Stimulated activated CD4-positive, alpha-beta T cell treated with anti-CD3 and anti-CD28 coated beads, Interleukin-12 subunit alpha, Interleukin-12 subunit beta, amount 100 ng/mL, for 4 hours (primary cell): Measurements from ENCODE around the gene FBXO9.

Experiments
- DNase-seq: peaks from one replicate; pipeline ENCODE4 v3.0.0-alpha.2; 2020

The FBXO9 gene

GRCh38 chr6:53065266-53066076, at the start of gene FBXO9:
Gene FBXO9, plus strand, starts transcription at chr6:53065404. Its CDS starts 386 bp downstream, at chr6:53065790.
- DNase-seq = peak; percentile 73

GRCh38 chr6:53015486-53015885, 49.7 kb upstream of the FBXO9 start:
- DNase-seq = no peak

DNA sequence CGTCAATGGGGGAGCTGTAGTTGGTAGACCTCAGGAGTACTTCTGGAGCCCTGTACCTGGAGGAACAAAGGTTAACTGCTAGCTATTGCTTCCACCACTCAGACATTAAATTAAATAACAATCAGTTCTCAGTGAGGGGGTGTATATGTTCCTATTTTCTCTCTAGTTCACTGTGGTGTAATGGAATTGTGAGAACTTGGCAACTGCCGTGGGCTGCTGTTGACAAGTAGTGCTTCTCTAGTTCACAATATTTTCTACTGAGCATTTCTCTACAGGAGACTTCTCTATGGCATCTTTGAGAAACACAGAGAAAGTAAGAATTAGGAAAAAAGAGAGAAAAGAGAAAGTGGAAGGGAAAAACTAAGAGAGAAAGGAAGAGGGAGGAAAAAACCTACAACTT, 46.8 kb upstream of the FBXO9 start:
- no peak for DNase-seq

- DNase-seq = no peak
Observed at GRCh38 chr6:53020005-53020744, 45.0 kb upstream of the FBXO9 start.

DNA sequence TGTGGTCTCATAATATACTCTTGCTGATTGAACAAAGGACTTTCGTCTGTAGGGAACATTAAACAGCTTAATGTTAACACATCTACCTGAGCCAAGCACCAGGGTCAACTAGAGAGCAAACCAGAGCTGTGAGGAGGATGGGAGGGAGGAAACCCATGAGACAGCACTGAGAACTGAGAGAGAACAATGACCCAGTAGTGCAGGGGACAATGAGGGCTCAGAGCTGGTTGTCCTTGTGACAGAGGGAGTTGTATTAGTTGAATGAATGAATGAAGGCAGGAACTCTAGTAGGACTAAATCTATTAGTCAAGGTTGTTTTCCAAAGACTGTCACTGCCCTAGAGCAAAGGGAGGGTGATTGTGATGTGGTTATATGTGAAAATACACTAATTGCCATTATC, 41.9 kb upstream of the FBXO9 start:
- DNase-seq = no peak

GRCh38 chr6:53026526-53026925, 38.7 kb upstream of the FBXO9 start:
- no peak for DNase-seq

DNA sequence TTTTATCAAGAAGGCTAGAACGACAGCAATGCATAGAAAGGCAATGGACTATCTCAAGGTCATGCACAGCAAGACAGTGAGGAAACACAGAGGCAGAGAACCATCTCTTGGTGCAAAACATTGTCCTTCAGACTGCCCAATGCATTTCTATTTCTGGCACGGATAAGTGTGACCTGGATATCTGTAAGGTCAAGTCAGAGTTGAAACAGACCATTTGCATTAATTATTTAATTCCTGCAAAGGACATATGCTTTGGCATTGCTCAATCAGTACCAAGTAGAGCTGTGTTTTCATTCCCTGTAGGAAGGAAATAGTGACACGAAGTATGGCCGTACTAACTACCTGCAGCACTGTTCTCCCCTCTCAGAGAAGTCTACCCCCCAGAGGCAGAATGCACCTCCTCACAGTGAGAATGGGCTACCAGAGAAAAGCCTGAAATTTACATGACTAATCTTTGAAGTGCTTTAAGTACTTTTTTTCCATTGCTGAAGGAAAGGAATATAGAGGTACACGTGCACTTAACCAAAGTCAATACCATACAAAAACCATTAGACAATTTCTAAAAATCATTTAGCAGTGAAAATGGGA, 38.0 kb upstream of the FBXO9 start:
- DNase-seq = no peak

- DNase-seq = no peak
Observed at GRCh38 chr6:53028467-53028866, 36.7 kb upstream of the FBXO9 start.

DNA sequence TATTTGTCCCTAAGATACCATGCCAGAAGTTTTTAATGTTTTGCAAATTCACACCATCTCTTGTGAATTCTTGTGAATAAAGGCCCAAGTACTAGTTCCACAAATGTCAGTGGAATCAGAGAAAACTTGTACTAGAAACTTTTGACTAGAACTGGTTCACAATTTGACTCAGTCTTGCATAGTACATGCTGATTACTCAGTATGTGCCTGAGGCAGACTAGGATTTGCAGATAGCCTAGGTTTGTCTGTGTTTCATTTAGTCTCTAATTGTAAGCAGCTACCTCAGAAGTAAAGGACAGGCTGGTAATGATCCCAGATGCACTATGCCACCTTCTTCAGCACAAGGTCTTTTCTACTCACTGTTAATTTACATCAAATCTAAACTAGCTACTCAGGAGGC, 35.9 kb upstream of the FBXO9 start:
- no peak for DNase-seq

DNA sequence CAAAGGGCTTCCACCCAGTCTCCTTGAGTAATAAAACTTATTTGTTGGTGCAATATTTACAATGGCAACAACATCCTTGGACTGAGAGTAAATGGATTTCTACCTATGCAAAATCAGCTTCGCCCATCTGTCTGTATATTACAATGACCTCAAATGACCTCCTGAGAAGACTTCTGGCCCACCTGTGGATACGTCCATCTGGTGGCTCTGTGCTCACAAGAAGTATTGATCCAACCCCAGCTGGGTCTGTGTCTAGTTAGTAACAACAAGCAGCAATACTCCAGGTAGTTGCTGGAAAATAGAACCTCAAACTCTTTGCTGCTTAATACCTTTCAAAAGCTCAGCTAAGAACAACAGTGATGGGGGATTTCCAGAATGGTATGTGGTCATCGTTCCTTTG, 35.4 kb upstream of the FBXO9 start:
- no peak for DNase-seq

GRCh38 chr6:53031281-53031680, 33.9 kb upstream of the FBXO9 start:
- no peak for DNase-seq

DNA sequence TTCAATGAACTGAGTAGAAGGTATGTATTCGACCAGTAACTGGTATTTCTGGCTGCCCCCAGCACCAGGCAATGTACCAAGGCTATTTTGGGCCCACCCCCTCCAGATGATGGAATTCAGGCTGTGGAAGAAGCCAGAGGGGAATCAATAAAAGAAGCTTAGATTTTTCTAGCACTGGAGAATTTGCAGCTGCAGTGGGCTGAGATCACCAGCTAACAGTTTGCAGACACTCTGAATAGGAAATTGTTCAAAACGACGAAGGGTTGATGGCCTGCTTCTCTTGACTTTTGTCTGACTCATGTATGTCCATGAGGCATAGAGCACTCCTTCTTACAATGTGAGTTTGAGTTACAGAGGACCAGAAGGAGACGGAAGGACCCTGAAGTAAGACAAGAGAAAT, 32.4 kb upstream of the FBXO9 start:
- DNase-seq = no peak

DNA sequence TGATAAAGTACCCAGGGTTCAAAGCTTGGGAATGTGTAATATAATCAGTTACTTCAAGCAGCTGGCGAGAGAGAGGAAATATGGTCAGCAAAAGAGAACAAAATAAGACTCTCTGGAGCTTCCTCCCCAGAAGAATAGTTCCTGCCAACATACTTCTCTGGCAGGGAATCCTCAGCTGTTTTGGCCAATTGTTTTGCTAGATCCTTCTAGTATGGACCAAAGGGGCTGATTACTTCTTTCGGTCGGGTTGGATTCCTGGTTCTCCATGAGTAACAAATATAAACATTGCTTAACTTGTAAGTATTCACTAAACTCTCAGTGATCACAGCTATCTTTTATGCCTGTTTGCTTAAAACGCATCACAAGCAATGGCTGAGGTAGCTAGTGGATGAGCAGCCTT, 31.4 kb upstream of the FBXO9 start:
- DNase-seq = no peak

GRCh38 chr6:53035549-53036213, 29.5 kb upstream of the FBXO9 start:
- no peak for DNase-seq

GRCh38 chr6:53038141-53038540, 27.1 kb upstream of the FBXO9 start:
- no peak for DNase-seq

DNA sequence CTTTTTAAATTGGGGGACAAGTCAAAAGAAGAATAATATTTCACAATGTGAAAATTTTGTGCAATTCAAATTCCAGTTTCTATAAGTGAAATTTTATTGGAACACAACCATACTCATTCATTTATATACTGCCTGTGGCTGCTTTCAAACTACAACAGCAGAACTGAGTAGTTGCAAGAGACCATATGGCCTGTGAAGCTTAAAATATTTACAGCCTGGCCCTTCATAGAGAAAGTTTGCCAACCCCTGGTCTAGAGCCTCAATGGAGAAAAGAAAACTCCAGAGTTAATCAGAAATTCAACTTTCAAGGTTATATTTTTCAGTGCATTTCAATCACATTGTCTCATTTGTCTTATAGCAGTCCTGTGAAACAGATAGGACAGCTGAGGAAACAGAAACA, 26.6 kb upstream of the FBXO9 start:
- no peak for DNase-seq

DNA sequence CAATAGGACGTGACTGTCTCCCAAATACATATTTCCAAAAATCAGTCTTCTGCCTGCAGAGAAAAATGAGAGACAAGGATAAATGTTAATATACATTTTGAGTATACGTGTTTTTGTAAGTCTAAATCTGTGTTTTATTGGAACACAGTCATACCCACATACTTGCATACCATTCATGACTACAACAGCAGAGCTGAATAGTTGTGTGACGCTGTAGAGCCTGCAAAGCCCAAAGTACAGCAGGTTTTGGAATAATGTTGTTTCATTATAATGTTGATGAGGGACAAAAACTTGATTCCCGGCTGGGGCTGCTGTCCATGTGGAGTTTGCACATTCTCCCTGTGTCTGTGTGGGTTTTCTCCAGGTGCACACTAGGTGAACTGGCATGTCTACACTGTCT, 23.8 kb upstream of the FBXO9 start:
- DNase-seq = no peak

GRCh38 chr6:53042112-53042511, 23.1 kb upstream of the FBXO9 start:
- DNase-seq = no peak

DNA sequence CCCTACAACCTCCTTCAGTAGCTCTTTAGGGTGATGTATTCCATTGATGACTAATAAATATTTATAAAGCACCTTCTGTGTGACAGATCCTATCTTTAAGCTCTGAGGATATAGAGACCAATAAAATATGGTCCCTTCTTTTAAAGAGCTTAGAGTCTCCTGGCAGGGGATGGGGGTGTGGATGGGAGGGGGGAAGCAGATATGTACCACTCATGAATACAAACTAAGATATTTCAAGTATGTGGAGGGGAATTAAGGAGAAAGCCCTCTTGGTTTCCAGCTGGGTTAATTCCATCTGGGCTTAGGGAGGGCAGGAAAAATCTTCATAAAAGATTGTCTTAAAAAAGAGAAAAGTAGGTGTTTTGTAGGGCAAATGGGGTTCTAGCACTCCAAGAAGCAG, 21.6 kb upstream of the FBXO9 start:
- DNase-seq = no peak

DNA sequence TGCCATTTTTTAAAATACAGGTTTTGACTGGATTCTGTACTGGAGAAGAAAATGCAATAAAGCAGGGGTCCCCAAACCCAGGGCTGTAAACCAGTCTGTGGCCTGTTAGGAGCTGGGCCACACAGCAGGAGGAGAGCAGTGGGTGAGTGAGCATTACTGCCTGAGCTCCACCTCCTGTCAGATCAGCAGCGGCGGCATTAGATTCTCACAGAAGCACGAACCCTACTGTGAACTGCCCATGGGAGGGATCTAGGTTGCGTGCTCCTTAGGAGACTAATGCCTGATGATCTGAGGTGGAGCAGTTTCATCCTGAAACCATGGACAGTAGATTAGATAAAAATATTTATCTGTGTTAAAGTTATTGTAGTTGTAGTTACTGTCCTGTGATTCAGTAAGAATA, 21.1 kb upstream of the FBXO9 start:
- no peak for DNase-seq

DNA sequence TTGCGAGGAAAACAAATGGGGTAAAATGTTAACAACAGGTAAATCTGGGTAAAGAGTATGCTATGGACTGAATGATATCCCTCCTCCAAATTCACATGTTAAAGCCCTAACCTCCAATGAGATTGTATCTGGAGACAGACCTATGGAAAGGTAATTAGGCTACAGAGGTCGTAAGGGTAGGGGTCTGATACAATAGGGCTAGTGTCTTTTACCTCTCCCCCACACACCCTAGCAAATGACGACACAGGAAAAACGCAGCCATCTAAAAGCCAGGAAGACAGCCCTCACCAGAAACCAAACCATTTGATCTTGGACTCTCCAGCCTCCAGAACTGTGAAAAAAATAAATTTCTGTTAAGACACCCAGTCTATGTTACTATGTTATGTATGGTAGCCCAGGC, 20.6 kb upstream of the FBXO9 start:
- no peak for DNase-seq

- DNase-seq = no peak
Observed at GRCh38 chr6:53045891-53046673, 19.1 kb upstream of the FBXO9 start.
